Fibroblast of lung (primary cell): Measurements from ENCODE around the gene GREB1.

Source experiments
- EZH2 ChIP-seq: IDR thresholded peaks from 2 replicates; pipeline ENCODE4 v1.5.1; 2012; ENCODE audit warnings: low read length, control low read depth, mild to moderate bottlenecking; ENCODE audit errors: missing control alignments
- TF ChIP-seq, protein P1 (sequence below), 2 donors: IDR thresholded peaks in 1 of 2; conservative IDR thresholded peaks in 1 of 2; 1 replicate in 1 of 2; 2 replicates in 1 of 2; pipeline ENCODE4 v1.5.1; 2011 to 2012; ENCODE audit warnings: low read length in 2 of 2, control low read depth in 1 of 2, inconsistent platforms in 1 of 2, low read depth in 1 of 2, mild to moderate bottlenecking in 1 of 2

DNA sequence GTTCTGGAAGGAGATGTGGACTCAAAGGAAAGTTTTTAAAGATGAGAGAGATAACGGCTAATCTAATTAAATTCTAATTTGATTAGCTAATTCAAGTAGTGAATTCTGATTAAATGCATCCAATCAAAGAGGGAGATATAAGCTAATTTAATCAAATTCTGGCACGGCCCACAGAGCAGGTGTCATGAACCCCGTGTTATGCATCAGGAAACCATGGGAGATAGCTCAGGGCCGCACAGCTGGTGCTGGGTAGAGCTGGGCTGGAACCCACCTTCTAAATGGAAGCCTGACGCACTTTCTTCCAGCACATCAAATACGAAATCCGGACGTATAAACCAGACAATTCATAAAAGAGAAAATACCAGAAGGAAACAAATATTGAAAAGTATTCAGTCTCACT is 57.2 kb downstream of the GREB1 start:
- TF ChIP-seq, protein P1, sequence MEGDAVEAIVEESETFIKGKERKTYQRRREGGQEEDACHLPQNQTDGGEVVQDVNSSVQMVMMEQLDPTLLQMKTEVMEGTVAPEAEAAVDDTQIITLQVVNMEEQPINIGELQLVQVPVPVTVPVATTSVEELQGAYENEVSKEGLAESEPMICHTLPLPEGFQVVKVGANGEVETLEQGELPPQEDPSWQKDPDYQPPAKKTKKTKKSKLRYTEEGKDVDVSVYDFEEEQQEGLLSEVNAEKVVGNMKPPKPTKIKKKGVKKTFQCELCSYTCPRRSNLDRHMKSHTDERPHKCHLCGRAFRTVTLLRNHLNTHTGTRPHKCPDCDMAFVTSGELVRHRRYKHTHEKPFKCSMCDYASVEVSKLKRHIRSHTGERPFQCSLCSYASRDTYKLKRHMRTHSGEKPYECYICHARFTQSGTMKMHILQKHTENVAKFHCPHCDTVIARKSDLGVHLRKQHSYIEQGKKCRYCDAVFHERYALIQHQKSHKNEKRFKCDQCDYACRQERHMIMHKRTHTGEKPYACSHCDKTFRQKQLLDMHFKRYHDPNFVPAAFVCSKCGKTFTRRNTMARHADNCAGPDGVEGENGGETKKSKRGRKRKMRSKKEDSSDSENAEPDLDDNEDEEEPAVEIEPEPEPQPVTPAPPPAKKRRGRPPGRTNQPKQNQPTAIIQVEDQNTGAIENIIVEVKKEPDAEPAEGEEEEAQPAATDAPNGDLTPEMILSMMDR (conservative IDR thresholded peaks at IDR 0.05 in 1 of 2, IDR thresholded peaks at IDR 0.05 in 1 of 2; ENCODE audit: low read depth in 1 of 2, low read length in 2 of 2) = no peak
- TF ChIP-seq EZH2 = no peak
